ENCODE results near the gene CASQ2. TPM values are rescaled to one million over a fixed set of nuclear protein-coding genes. Genes with fewer than 3 reads are reported as not detected.

CASQ2 gene
- total and polyA plus RNA-seq, 4 experiments from 2014 or later, result not detected

- Mint-ChIP-seq H3K4me1 (no peaks in the 10 kb centered on the region), H3K4me3 (no peak overlapping the region), H3K27ac (no peak overlapping the region), H3K27me3 (peaks cover 10 to 11% of the 10 kb centered on the region in 2 donors), H3K9me3 (no peaks in the 10 kb centered on the region), H3K36me3 (no peaks in the 10 kb centered on the region)
- no peak for DNase-seq
- H3K27me3 ChIP-seq (ENCODE audit: insufficient read depth, low read length), result no peaks in the 10 kb centered on the region
- ChIA-PET CTCF (ENCODE audit: partially characterized antibody) (interaction anchor here (0.8 kb wide), 1 partner anchor 15 kb away, joined by 3 read pairs; no protein-coding TSS in a partner anchor), POLR2A (ENCODE audit: partially characterized antibody) (no interaction called here)
- H3K4me3 ChIP-seq (ENCODE audit: low read length in 2 of 2), result no peak overlapping the region
- no peaks in the 10 kb centered on the region for H3K9me3 ChIP-seq (ENCODE audit: control insufficient read depth in 1 of 2, low read length in 2 of 2)
- no peaks in the 10 kb centered on the region for H3K36me3 ChIP-seq (ENCODE audit: insufficient read depth, low read length)
- H3K27ac ChIP-seq (ENCODE audit: low read depth, low read length), result no peak overlapping the region
- H3K4me1 ChIP-seq (ENCODE audit: insufficient read depth, low read length), result no peaks in the 10 kb centered on the region
- intact Hi-C loops (cut with micrococcal nuclease), result no loop called here
Observed at GRCh38 chr1:115719285-115719684, 49.2 kb downstream of the CASQ2 start.

GRCh38 chr1:115718011-115718754, 50.3 kb downstream of the CASQ2 start:
- Histone ChIP-seq H3K9me3 (ENCODE audit: control insufficient read depth in 1 of 2, low read length in 2 of 2) (no peaks in the 10 kb centered on the region), H3K4me3 (ENCODE audit: low read length in 2 of 2) (no peak overlapping the region), H3K27me3 (ENCODE audit: insufficient read depth, low read length) (no peaks in the 10 kb centered on the region), H3K27ac (ENCODE audit: low read depth, low read length) (no peak overlapping the region), H3K4me1 (ENCODE audit: insufficient read depth, low read length) (no peaks in the 10 kb centered on the region), H3K36me3 (ENCODE audit: insufficient read depth, low read length) (no peaks in the 10 kb centered on the region)
- Mint-ChIP-seq H3K9me3 (no peaks in the 10 kb centered on the region), H3K36me3 (no peaks in the 10 kb centered on the region), H3K4me1 (no peaks in the 10 kb centered on the region), H3K27me3 (peaks cover 8 to 17% of the 10 kb centered on the region in 2 donors), H3K27ac (no peak overlapping the region), H3K4me3 (no peak overlapping the region)
- POLR2A ChIA-PET (ENCODE audit: partially characterized antibody), result no interaction called here
- intact Hi-C loops (cut with micrococcal nuclease), result no loop called here
- DNase-seq, result no peak
- CTCF ChIA-PET (ENCODE audit: partially characterized antibody), result interaction anchor here (1.0 to 3.4 kb wide), 2 partner anchors 12 to 302 kb away, joined by 3 to 13 read pairs; no protein-coding TSS in a partner anchor

- H3K27ac ChIP-seq (ENCODE audit: low read depth, low read length), result no peak overlapping the region
- Mint-ChIP-seq H3K36me3 (no peaks in the 10 kb centered on the region), H3K9me3 (no peaks in the 10 kb centered on the region), H3K4me1 (no peaks in the 10 kb centered on the region), H3K27me3 (peaks cover 8 to 20% of the 10 kb centered on the region in 2 donors), H3K27ac (no peak overlapping the region), H3K4me3 (no peak overlapping the region)
- H3K4me3 ChIP-seq (ENCODE audit: low read length in 2 of 2), result no peak overlapping the region
- intact Hi-C loops (cut with micrococcal nuclease), result no loop called here
- H3K27me3 ChIP-seq (ENCODE audit: insufficient read depth, low read length), result no peaks in the 10 kb centered on the region
- DNase-seq, result peak in 1 of 5 donors; percentile 12
- ChIA-PET CTCF (ENCODE audit: partially characterized antibody) (interaction anchor here (1.0 to 3.4 kb wide), 2 partner anchors 11 to 303 kb away, joined by 3 to 13 read pairs; no protein-coding TSS in a partner anchor), POLR2A (ENCODE audit: partially characterized antibody) (no interaction called here)
- no peaks in the 10 kb centered on the region for H3K9me3 ChIP-seq (ENCODE audit: control insufficient read depth in 1 of 2, low read length in 2 of 2)
- no peaks in the 10 kb centered on the region for H3K36me3 ChIP-seq (ENCODE audit: insufficient read depth, low read length)
- H3K4me1 ChIP-seq (ENCODE audit: insufficient read depth, low read length), result no peaks in the 10 kb centered on the region
Observed at GRCh38 chr1:115717541-115717940, 51.0 kb downstream of the CASQ2 start.

GRCh38 chr1:115714572-115715141, 53.9 kb downstream of the CASQ2 start:
- peaks cover 0 to under 1% (median 0%) of the 10 kb centered on the region in 8 donors for H3K9me3 Mint-ChIP-seq
- H3K27me3 ChIP-seq (ENCODE audit: insufficient read depth, low read length), result no peaks in the 10 kb centered on the region
- H3K36me3 Mint-ChIP-seq, result no peaks in the 10 kb centered on the region
- H3K4me1 Mint-ChIP-seq, result no peaks in the 10 kb centered on the region
- CTCF ChIA-PET (ENCODE audit: partially characterized antibody), result no interaction called here
- POLR2A ChIA-PET (ENCODE audit: partially characterized antibody), result no interaction called here
- H3K27me3 Mint-ChIP-seq, result peaks cover 15 to 33% of the 10 kb centered on the region in 2 donors
- H3K27ac ChIP-seq (ENCODE audit: low read depth, low read length), result no peak overlapping the region
- no peak overlapping the region for H3K27ac Mint-ChIP-seq
- intact Hi-C loops (cut with micrococcal nuclease), result no loop called here
- no peaks in the 10 kb centered on the region for H3K9me3 ChIP-seq (ENCODE audit: control insufficient read depth in 1 of 2, low read length in 2 of 2)
- no peaks in the 10 kb centered on the region for H3K4me1 ChIP-seq (ENCODE audit: insufficient read depth, low read length)
- H3K4me3 ChIP-seq (ENCODE audit: low read length in 2 of 2), result no peak overlapping the region
- no peak for DNase-seq
- H3K36me3 ChIP-seq (ENCODE audit: insufficient read depth, low read length), result no peaks in the 10 kb centered on the region
- no peak overlapping the region for H3K4me3 Mint-ChIP-seq

GRCh38 chr1:115713906-115714305, 54.6 kb downstream of the CASQ2 start:
- H3K27me3 Mint-ChIP-seq, result peaks cover 15 to 38% of the 10 kb centered on the region in 2 donors
- H3K4me1 ChIP-seq (ENCODE audit: insufficient read depth, low read length), result no peaks in the 10 kb centered on the region
- no peak overlapping the region for H3K4me3 ChIP-seq (ENCODE audit: low read length in 2 of 2)
- no peak for DNase-seq
- CTCF ChIA-PET (ENCODE audit: partially characterized antibody), result interaction anchor here (1.5 kb wide), 1 partner anchor 105 kb away, joined by 4 read pairs; no protein-coding TSS in a partner anchor
- H3K27me3 ChIP-seq (ENCODE audit: insufficient read depth, low read length), result no peaks in the 10 kb centered on the region
- no peak overlapping the region for H3K27ac Mint-ChIP-seq
- H3K9me3 Mint-ChIP-seq, result peaks cover 0 to 2% (median 0%) of the 10 kb centered on the region in 8 donors
- intact Hi-C loops (cut with micrococcal nuclease), result no loop called here
- H3K27ac ChIP-seq (ENCODE audit: low read depth, low read length), result no peak overlapping the region
- POLR2A ChIA-PET (ENCODE audit: partially characterized antibody), result no interaction called here
- H3K36me3 ChIP-seq (ENCODE audit: insufficient read depth, low read length), result no peaks in the 10 kb centered on the region
- H3K9me3 ChIP-seq (ENCODE audit: control insufficient read depth in 1 of 2, low read length in 2 of 2), result no peaks in the 10 kb centered on the region
- no peaks in the 10 kb centered on the region for H3K4me1 Mint-ChIP-seq
- no peaks in the 10 kb centered on the region for H3K36me3 Mint-ChIP-seq
- H3K4me3 Mint-ChIP-seq, result no peak overlapping the region

- H3K27me3 Mint-ChIP-seq, result peaks cover 15 to 34% of the 10 kb centered on the region in 2 donors
- intact Hi-C loops (cut with micrococcal nuclease), result no loop called here
- DNase-seq, result no peak
- Histone ChIP-seq H3K27me3 (ENCODE audit: insufficient read depth, low read length) (no peaks in the 10 kb centered on the region), H3K4me3 (ENCODE audit: low read length in 2 of 2) (no peak overlapping the region), H3K4me1 (ENCODE audit: insufficient read depth, low read length) (no peaks in the 10 kb centered on the region), H3K27ac (ENCODE audit: low read depth, low read length) (no peak overlapping the region), H3K36me3 (ENCODE audit: insufficient read depth, low read length) (no peaks in the 10 kb centered on the region), H3K9me3 (ENCODE audit: control insufficient read depth in 1 of 2, low read length in 2 of 2) (no peaks in the 10 kb centered on the region)
- ChIA-PET POLR2A (ENCODE audit: partially characterized antibody) (no interaction called here), CTCF (ENCODE audit: partially characterized antibody) (interaction anchor here (0.7 to 1.5 kb wide), 2 partner anchors 9 to 104 kb away, joined by 3 to 4 read pairs; no protein-coding TSS in a partner anchor)
- no peaks in the 10 kb centered on the region for H3K4me1 Mint-ChIP-seq
- H3K4me3 Mint-ChIP-seq, result no peak overlapping the region
- H3K36me3 Mint-ChIP-seq, result no peaks in the 10 kb centered on the region
- H3K9me3 Mint-ChIP-seq, result peaks cover 0 to 2% (median 0%) of the 10 kb centered on the region in 8 donors
- H3K27ac Mint-ChIP-seq, result peak overlapping the region in 1 of 7 donors; percentile 7
Observed at GRCh38 chr1:115712911-115713609, 55.5 kb downstream of the CASQ2 start.

All from CD4-positive, alpha-beta memory T cell (primary cell).